SK-MEL-5 (cell line): ENCODE data around the gene PIEZO2. TPM values are rescaled to one million over a fixed set of nuclear protein-coding genes. Genes with fewer than 3 reads are reported as not detected.

ENCODE experiments used
- DNase-seq: peaks from one replicate; pipeline ENCODE4 v3.0.0-alpha.2; 2016; ENCODE audit warnings: low read depth, low spot score
- in situ Hi-C: cut with HindIII; loops from 2 replicates; pipeline ENCODE4 v1.10.0; 2016; ENCODE audit warnings: low sequenced_read_pairs, high pct_unique_total_duplicates, low pct_unique_long_range_greater_than_20kb
- total RNA-seq: library from RNA; depleted of rRNA; stranded (reverse); fragments of >200 nt; shearing (Covaris generic); gene quantifications from 2 replicates; pipeline ENCODE4 v1.2.3, GENCODE V29; 2014

PIEZO2 gene
- total RNA-seq, 1 experiment from 2014 or later, result 0.61 TPM

DNA sequence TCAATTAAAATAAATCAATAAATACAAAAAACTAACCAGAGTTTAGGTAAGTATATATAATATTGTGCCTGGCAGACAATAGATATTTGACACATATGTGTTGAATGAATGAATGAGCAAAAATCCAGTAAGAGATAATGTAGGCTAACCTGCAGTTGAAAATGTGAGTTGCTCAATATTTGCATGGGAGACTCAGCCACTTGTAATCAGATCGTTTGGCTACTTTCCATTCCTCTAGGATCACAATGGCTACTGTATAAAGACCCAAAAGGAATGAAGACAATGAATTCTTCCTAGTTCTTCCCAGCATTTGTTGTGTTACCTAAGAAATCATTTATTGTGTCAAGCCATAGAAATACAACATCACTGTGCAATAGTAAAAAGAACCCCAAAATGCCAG is 25.3 kb downstream of the PIEZO2 start:
- no peak for DNase-seq
- in situ Hi-C loops, result no loop called here

DNA sequence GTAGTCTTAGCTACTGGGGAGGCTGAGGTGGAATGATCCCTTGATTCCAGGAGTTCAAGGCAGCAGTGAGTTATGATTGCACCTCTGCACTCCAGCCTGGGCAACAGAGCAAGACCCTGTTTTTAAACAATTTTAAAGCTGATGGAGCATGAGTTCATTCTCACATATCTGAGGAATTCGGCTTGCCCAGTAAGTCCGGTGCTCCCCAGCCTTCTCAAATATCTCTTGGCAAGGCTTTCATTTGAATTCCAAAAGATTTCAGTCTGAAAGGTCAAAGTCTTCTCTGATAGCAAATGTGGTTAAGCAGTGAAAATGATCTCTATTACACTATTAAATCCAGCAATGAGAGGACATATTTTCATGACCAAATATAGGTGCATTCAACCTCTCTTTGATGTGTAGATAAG is 27.9 kb downstream of the PIEZO2 start:
- in situ Hi-C loops, result no loop called here
- no peak for DNase-seq

DNA sequence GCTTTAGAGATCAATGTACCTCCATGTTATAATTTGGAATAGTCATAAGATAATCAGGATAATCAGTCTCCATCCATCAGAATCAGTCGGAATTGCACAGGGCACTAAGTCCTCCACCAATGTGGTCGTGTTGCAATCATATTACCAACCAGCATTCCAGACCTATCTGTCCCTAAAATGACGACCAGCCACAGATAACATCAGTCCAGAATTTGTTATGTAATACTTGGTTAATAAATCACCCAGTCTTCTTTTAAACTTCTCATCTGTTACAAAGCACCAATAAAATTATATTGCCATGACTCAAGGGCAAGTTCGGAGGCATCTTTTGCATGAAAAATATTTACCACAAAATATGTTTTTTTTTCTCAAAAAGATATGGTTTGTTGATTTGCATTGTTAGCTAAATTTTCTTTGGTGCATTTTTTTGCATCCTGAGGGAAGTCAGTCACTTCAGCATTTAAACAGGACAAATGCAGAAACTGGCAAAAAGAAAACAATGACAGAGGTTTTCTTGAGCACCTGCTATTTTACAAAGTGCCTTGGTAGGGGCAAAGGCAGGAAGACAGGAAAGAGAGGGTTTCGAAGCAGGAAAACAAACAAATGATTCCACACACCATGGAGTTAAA is 29.3 kb downstream of the PIEZO2 start:
- in situ Hi-C loops, result no loop called here
- DNase-seq, result no peak

DNA sequence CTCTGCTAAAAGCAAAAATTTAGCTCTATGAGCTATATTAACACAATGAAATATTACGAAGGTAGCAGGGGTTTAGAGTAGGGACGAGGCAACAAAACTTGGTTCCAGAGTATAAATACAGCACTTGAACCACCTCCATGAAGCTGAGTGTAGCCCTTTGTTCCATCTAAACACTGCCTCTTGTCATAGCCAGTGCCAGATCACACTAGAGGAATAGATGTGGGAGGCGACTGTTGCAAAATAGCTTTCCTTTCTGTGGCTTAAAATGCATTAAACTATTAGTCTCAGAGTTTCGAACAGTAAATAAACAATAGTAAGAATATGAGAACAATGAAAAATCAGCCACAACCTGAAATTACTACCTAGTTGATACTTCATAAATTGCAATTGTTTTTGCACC is 29.8 kb downstream of the PIEZO2 start:
- peak; percentile 56 for DNase-seq
- in situ Hi-C loops, result no loop called here

DNA sequence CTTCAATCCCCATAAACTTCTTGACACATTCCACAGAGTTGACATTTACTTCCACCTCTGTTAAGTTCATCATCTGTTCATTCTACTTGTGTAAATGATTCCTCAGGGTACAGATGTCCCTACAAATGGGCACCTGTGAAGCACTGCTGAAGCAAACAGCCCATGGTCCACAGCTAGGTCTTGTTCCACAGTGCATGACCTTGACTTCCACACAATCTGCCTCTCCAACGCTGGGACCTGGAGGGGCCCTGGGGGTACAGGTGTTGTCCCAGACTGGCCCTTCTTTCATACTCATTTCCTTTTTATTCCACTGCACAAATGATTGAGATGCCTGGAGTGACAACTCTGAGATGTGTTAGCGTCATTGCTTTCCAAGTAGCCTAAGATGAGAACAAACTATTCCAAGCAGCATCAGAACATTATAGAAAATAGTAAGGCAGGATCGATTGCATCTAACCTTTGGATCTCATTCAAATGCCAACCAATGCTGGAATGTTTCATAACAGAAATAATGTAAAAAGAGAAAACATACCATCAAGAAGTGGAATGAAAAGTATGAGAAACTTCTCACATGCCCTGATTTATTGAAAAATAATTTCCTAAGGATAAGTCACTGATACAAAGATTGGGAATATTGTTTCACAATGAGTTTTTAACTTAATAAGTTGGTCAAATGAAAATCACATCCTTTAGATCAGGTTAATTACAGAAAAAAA is 31.2 kb downstream of the PIEZO2 start:
- in situ Hi-C loops, result no loop called here
- no peak for DNase-seq

DNA sequence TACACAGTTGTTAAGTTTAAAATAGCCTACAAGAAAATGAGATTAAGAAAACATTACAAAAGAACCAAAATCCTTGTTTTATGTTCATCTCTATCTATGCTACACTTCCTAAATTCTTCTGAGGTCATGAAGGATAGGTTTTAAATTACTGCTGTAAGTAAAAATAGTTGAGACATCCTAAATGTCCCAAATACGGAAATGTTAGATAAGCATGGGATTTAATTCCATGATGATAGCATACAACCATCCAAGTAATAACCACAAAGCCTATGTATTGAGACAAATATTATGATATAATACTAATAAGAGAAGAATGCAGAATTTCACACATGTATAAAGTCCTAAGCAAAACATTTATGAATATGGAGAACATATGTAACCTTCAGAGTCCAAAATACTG is 34.1 kb downstream of the PIEZO2 start:
- in situ Hi-C loops, result no loop called here
- DNase-seq, result no peak

DNA sequence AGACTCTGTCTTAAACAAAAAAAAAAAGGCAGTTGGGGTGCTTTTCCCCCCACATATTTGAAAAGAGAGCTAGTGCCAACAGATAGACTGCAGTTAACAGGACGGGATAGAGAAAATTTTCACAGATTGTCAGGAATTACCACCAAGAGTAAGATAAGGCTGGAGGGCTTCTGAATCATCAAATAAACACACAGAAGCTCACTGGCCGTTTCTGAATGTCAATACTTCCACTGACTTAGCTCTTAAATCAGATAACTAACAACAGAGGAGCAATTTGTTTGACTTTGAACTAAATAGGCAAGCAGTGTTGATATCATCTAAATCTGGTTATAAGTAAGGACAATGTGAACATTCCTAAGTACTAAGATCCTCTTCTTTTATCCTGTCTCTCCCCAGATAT is 34.7 kb downstream of the PIEZO2 start:
- no peak for DNase-seq
- in situ Hi-C loops, result no loop called here

DNA sequence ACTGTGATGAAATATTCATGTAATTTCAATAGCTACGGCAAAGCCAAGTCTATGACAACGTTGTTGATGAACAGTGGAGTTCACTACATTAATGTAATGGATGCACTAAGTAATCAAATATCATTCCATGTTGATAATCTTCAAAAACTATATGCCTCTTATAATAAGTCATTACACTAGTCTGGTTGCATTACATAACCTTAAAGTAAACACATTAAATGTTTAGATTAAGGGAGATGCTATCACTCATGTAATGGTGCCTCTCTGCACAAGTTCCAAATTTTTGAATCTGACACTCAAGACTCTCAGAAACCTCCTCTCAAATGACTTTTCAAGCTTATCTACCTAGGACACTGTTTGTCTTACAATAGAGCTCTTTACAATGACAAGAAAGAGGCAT is 35.4 kb downstream of the PIEZO2 start:
- DNase-seq, result no peak
- in situ Hi-C loops, result no loop called here

DNA sequence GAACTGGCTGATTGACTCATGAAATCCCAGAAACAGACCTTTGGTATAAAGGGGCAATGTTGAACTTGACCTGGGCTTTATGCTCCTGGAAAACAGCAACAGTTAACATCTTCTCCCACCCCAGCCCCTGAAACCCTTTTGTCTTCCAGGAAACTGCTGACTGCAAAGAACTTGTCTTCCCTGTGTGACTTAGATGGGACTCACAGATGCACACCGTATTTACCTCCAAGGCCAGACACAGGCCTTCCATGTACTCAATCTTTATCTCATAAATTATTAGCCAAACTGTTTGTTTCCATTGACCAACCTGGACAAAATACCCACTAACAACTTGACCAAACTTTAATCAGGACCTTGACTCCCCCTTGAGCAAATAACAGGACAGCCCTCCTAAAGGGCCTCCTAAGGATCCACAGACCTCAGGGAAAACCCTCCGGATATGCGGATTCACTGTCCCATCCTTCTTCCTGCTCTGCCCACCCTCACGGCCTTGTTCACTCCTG is 36.3 kb downstream of the PIEZO2 start:
- no peak for DNase-seq
- in situ Hi-C loops, result no loop called here

DNA sequence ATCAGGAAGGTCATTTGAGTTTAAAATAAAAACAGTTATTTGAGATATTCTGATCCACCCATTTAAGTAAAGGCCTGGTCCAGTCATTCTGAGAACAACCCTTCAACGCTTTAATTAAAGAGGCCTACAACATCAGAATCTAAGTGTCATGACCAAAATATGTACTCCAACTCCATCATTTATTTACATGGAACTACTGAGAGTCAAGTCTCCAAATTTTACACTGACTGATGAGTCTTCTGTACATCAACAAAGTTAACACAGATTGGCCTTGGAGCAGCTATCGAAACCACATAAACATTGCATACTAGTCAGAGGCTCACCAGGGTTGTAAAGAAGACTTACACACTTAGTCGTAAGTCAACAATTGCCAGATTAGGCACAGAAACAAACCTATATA is 37.1 kb downstream of the PIEZO2 start:
- DNase-seq, result no peak
- in situ Hi-C loops, result no loop called here

DNA sequence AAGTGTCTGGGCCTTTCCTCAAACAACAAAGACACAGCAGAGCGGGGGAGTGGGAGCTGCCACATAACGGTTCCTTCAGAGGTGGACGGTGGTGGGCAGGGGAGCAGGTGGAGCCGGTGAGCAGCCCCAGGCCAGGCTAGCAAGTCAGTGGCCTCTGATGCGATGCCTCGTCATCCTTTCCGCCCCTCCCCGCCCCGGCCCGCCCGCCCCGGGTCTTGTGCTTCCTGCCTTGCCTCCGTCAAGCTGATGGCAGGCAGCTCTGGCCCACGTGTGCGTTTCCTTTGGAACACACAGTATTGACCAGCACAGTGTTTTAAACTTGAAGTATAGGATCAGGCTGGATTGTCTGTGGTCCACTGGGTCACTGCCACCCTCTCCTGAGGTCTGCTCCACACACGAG is 38.9 kb downstream of the PIEZO2 start:
- no peak for DNase-seq
- in situ Hi-C loops, result no loop called here

DNA sequence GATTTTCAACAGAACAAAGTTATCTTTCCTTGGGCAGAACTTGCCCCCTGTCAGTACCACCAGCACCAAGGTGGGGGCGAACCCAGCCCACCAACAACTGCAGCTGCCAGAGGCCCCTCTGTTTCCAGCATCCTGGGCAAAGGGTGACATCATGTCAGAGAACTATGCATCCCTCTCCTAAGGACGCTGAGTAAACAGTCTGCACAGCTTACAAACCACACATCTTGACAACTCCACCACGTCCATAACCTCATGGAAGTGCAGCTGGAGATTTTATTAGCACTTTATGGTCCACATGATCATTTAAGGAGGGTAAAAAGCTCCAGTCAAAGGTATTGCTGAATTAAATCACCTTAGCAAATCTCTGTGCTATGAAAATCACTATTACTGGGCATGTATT is 40.4 kb downstream of the PIEZO2 start:
- no peak for DNase-seq
- in situ Hi-C loops, result no loop called here

DNA sequence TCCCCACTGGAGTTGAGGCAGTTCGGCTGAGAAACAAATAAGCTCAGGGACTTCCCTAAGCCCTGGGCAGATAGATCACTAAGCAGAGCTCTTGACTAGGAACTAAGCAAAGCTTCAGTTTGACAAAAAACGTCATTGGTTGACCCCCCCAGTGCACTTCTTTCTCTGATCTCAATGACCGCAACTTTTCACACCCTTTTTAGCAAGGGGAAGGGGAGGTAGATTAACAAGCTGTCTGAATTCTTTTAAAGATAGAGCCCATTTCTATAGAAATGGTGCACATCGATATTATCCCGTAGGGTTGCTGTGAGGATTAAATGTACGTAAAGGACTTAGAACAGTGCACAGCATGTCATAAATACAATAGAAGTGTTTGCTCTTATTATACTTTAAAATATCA is 42.5 kb downstream of the PIEZO2 start:
- in situ Hi-C loops, result no loop called here
- no peak for DNase-seq

DNA sequence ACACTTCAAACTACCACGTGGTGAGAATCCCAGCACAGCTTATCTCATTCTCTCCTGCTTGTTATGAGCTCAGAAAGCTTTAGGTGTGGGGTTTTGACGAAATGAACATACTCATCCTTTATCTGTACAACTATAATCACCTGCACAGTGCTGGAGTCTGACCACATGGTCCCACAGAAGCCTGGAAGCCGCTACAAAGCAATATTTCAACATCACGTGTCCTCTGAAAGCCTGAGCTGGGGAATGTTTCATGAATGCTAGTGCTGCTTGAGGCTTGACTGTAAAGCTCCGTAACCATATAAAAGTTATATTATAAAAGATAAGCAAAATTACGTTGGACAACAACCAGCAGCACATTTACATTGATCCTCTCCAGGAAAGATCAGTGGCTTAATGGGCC is 43.9 kb downstream of the PIEZO2 start:
- in situ Hi-C loops, result no loop called here
- DNase-seq, result no peak

DNA sequence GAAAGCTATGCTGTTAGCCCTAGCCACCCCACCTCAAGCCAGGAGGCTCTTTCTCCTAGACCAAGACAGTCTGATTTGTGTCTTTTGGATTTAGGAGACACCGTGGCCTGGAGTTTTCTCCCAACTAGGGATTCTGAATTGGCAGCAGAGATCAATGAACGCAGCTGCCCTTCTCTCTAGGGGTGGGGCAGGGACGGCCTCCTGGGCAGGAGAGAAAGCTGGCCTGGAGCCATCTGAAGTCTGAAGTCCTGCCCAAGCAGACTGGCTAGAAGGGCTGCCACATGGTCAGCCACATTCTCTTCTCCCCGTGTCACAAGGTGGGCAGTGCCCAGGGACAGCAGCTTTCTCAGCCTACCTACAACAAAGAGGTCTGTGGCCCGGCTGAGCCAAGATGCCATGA is 45.1 kb downstream of the PIEZO2 start:
- in situ Hi-C loops, result no loop called here
- no peak for DNase-seq

DNA sequence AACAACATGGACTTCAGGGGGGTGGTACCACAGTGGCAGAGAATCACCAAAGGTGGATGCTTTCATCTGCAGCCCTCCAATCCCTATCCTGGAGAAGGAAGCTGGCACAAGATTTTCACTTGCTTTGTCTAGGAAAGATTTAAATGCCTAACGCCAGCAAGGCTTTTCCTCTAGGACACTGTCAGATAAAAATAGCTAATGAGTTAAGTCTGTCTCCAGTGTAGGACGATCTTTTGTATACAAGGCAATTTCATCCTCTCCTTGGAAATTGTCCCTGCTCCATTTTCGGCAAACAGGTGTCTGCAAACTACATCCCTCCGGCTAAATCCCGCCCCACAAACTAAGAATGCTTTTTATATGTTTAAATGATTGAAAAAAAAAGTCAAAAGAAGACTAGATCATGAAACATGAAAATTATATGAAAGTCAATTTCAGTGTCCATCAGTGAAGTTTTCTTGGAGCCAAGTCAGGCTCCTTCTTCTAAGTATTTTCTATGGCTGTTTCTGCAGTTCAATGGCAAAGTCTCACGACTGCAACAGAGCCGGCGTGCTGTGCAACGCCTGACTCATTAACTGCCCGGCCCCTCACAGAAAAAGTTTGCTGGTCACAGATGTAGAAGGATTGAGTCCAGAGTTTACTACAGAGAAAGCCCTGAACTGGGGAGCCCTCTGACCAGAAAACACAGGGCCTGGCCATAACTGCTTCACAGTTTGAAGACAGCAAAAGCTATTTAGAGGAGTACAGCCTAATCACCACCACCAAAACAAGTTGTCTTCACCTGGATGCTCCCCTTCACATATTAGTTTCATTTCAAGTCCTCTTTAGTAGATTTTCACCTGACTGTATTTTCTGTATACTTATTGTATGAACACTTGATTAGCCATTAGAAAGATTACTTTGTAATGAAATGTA is 52.3 kb downstream of the PIEZO2 start:
- DNase-seq, result no peak

DNA sequence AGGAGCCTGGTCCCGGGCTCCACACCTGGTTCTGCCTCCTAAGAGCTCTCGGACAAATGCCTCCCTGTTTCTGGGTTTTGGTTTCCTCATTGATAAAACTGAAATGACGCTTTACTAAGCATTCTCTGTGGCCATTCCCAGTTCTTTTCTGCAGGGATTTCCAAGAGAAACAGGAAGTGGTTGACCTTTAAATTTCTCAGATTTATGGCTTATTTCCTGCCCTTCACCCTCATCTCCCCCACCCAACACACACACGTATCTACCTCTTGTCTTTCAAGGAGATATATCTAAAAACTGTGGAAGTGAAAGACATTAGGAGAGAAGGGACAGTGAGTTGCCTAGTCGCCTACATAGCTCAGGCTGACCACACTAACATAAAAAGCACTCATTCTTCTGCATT is 53.0 kb downstream of the PIEZO2 start:
- in situ Hi-C loops, result no loop called here
- DNase-seq, result no peak

More for the DNA sequence above, 52.3 kb downstream of the PIEZO2 start:
- in situ Hi-C loops, result no loop called here

DNA sequence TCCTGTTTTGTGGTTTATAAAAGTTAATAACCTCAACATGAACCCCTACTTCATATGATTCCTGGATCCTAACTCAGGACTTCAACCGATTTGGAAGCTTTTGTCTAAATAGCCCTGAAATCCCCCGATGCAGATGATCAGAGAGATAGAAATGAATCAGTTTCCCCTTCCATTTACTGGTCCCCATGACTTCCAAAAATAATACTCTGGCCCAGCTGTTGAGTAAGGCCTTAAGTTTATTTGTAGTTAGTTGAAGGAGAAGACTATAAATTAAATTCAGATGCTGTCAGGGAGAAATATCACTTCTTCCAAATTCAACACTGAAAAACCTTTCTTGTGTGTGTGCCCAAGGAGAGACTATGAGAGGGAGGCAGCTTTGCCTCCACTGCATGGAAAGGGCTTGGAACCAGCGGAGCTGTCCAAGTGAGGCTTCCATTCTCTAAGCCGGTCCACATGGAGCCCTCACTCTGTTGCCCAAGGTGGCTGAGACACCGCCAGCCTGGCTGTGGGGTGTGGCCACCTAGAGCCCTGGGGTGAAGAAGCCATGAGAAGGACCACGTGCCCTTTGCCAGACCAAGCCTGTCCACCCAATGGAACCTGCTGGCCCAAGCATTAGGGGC is 53.6 kb downstream of the PIEZO2 start:
- no peak for DNase-seq
- in situ Hi-C loops, result no loop called here
